HG03442 (cell line): ENCODE measurements around the gene SRC.

Experiments
- ATAC-seq: cut with Tn5 transposase; IDR thresholded peaks from one replicate; pipeline ENCODE4 v1.9.1; 2021; ENCODE audit warnings: mild to moderate bottlenecking, moderate library complexity; ENCODE audit not compliant: unreplicated experiment

SRC gene

GRCh38 chr20:37393196-37393862 is 47.4 kb downstream of the SRC start:
- ATAC-seq = no peak

- ATAC-seq = no peak
These were observed 48.1 kb downstream of the SRC start for GRCh38 chr20:37393863-37394542.

GRCh38 chr20:37394543-37395409 is 48.8 kb downstream of the SRC start:
- ATAC-seq = no peak

GRCh38 chr20:37395410-37395797 is 49.5 kb downstream of the SRC start:
- ATAC-seq = no peak

GRCh38 chr20:37395921-37396415 is 50.0 kb downstream of the SRC start:
- no peak for ATAC-seq

GRCh38 chr20:37396416-37397075 is 50.6 kb downstream of the SRC start:
- no peak for ATAC-seq

- ATAC-seq = no peak
These were observed 51.4 kb downstream of the SRC start for GRCh38 chr20:37397076-37397953.

- ATAC-seq = no peak
These were observed 52.2 kb downstream of the SRC start for GRCh38 chr20:37397954-37398749.

GRCh38 chr20:37398750-37399621 is 53.0 kb downstream of the SRC start:
- no peak for ATAC-seq

GRCh38 chr20:37401282-37401929 is 55.5 kb downstream of the SRC start:
- no peak for ATAC-seq

GRCh38 chr20:37401930-37402675 is 56.2 kb downstream of the SRC start:
- ATAC-seq = no peak

- ATAC-seq = no peak
These were observed 57.4 kb downstream of the SRC start for GRCh38 chr20:37403107-37404033.

- no peak for ATAC-seq
These were observed 58.5 kb downstream of the SRC start for GRCh38 chr20:37404461-37404890.

- no peak for ATAC-seq
These were observed 59.5 kb downstream of the SRC start for GRCh38 chr20:37405351-37405897.
